Endometrium (tissue), 2 donors: ENCODE results near the gene TRPC3.

Source experiments
- FAIRE-seq: peaks from 2 replicates; lab custom pipeline; 2012; peaks lifted over from hg19 to GRCh38; lab: Jason Lieb, UNC
- donor health status: control.
- donor health status: control.

TRPC3 gene

DNA sequence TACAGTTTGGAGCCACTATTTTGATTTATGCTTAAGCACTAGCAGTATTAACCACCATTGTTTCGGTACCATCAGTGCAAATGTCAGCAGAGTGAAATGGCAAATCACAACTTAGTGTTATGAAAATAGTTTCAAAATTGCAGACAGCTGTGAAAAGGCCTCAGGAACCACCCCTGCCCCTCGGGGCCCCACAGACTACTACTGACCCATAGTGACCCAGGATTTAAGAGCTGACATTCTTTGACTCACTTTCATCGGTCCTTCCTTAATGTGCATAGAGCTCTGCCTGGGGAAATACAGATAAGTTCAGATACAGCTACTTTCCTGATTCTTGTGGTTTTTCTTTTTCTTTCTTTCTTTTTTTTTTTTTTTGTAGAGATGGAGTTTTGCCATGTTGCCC is 78.3 kb downstream of the TRPC3 start:
- FAIRE-seq: no peak

DNA sequence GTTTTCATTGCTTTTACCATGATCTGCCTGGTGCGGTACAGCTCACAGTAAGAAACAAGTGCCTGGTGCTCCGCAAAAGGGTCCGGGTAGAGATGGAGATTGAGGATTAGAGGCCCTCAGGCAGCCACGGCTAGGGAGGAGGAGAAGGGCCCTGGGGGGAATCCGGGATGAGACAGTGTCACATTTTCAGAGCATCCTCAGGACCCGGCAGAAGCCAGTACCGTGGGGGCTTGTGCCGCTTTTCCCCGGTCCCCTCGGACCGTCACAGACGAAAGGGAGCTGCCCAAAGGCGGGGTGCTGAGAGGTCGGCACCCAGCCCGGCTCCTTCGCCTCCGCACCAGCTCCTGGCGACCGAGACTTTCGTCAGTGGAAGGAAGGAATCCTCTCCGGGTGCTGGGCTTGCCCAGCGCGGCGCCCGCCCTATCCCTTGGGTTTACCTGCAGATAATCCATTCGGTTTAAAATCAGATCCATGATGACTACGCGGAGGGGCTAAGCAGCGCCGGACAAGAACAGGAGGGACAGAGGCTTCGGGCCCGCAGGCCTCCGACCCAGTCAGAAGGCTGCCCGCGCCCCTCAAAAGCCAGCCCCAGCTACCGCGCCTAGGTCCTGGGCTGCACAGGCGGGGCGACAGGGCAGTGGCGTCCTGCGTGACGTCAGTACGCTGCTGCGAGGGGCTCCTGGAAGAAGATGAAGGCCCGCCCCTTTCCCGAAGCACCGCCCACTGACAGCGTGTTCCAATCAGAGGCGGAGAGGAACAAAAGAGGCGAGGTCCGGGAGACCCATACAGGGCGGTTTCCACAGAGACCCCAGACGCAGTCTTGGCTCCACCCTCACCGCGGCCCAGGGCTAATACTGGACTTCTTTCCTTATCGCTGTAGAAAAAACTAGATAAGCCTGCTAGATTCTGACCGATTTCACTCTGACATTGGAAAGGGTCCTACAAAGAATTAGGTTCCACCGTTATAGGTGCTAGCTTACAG is 81.7 kb downstream of the TRPC3 start, which contains the start of gene BBS7:
Gene BBS7 (minus strand): TSS at position 634 of the 982 bp plus-strand sequence. CDS start 161 bp downstream, at position 473.
- FAIRE-seq: peak; percentile 98

DNA sequence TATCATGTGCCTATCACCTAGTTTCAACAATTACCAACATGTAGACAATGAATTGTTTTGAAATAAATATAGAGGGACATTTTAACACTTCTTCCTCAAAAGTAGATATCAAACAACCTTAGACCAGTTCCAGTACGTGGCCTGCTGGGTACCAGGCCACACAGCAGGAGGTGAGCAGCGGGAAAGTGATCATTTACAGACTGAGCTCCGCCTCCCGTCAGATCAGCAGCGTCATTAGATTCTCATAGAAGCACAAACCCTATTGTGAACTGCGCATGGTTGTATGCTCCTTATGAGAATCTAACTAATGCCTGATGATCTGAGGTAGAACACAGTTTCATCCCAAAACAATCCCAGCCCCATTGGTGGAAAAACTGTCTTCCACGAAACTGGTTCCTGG is 88.1 kb downstream of the TRPC3 start:
- FAIRE-seq: no peak

DNA sequence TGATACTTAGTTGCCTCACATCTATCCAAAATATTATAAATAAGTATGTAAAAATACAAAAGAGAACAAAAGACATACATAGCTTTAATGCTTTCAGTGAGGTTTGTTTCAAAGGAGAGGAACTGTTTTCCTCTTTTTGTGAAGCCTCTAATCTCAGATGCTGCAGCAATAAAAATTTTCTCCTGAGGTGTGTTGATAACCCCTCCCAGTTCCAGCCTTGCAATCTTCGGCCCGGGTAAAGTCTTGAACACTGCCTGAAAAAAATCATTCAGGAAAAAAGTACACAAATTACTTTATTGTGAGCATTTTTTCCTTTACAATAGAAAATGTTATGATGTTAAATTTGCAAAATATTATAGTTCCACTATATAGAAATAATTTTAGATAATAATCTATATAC is 90.4 kb downstream of the TRPC3 start:
- no peak for FAIRE-seq

DNA sequence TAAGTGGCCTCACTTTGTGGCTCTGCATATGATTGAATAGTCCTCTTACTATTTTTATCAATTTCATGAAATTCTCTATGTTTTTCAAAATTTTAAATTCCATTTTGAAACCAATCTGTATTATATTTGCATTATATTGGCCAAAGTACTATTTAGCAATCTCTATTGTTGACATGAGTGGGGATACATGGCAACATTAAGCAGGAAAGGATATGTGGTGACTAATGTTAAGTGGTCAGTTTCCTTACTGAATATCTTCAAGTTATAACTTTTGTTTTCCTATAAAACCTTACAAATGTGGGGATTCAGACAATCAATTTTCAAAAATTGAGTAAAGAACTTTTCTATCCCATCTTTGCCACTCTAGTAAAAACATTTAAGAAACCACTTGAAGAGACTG is 91.7 kb downstream of the TRPC3 start:
- FAIRE-seq: no peak

DNA sequence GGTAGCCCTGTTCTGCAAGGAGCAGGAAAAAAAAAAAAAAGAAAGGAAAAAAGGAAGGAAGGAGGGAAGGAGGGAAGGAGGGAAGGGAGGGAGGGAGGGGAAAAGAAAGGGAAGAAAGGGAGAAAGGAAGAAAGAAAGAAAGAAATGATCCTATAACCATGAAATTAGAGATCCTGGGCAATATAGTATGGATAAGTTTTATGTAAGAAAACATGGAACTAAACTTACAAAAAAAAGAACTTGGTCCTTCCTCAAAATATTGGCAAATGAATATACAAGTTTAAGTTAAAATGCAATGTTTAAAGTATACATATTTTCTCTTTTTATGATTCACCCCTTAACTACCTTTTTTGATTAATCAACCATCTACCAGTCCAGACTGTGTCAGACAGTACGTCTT is 100.5 kb downstream of the TRPC3 start:
- no peak for FAIRE-seq

DNA sequence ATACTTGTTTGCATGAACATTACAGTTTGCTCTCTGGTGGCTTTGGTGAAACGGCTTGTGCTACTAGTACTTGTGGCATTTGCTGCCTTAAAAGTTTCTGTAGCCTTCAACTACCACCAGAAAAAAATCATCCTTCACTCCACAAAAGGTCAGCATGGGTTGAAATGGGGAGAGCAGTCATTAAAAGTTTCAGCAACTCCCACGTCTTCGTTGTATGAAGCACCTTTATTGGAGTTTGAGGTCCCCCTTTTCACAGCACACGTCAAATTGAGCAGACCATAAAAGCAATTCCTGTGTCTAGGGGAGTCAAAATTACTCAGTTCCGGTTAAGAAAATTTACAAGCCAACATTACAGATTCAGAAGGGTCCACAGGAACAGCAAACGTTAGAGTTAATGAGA is 105.2 kb downstream of the TRPC3 start:
- no peak for FAIRE-seq

DNA sequence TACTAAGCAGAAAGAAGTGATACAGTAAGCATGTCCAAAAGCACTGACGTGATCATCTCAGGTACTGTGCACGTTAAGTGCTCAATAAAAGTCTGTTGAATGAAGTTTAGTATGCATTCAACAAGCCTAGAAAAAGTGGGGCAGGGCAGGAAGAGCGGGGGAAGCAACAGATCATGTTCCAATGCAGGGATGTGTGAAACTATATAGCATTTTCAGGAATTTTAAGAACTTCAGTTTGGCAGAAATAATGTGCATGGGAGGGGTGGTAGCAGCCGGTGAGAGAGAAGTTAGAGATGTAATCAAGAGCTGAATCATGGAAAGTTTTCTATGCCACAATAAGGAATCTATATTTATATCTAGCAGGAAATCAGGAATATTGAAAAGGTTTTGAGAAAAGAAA is 109.0 kb downstream of the TRPC3 start:
- FAIRE-seq: no peak

DNA sequence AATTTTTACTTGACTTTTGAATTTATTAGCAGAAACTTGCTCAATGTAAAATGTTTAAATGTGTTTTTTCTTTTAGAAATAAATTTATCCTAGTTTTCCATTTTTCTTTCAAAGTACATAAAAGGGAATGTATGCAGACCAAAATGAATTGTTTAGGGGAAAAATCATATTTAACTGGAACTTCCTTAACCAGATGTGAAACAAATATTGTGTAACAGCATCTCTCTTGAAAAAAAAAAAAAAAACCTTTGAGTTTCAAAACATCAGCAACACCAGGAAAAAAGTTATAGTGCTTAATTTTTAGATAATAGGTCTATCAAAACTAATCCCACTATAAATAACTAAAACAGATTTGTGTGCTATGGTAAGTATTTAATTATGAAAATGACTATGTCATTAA is 113.7 kb downstream of the TRPC3 start:
- FAIRE-seq: peak; percentile 37

DNA sequence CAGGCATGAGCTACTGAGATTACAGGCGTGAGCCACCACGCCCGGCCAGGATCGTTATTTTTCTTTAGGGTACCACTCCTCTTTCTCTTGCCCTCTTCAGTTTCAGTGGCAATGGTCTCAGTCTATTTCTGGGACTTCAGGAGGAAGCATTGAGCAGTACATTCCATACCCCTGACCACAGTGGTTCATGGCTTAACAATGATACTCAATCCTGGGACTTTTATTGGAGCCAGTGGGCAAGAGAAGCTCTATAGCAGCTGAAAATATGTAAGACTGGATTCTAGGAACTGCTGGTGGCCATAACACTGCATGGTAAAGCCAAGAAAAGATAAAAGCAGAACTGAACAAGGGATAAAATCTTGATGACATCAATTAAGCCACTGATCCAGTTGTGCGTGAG is 122.3 kb downstream of the TRPC3 start:
- no peak for FAIRE-seq
